ENCODE measurements around the gene DCDC2B. TPM values are rescaled to one million over a fixed set of nuclear protein-coding genes. Genes with fewer than 3 reads are reported as not detected.

Gene DCDC2B
- not detected in 2 replicates for total RNA-seq (ENCODE audit: low replicate concordance)

GRCh38 chr1:32208891-32209328 lies at the start of gene DCDC2B:
Gene DCDC2B (plus strand): TSS chr1:32209089. CDS start chr1:32209094, 5 bp downstream.

GRCh38 chr1:32179443-32180185 lies 29.3 kb upstream of the DCDC2B start, which contains the start of gene TXLNA:
Gene TXLNA (plus strand): TSS chr1:32179675. CDS start chr1:32180346, 671 bp downstream.

DNA sequence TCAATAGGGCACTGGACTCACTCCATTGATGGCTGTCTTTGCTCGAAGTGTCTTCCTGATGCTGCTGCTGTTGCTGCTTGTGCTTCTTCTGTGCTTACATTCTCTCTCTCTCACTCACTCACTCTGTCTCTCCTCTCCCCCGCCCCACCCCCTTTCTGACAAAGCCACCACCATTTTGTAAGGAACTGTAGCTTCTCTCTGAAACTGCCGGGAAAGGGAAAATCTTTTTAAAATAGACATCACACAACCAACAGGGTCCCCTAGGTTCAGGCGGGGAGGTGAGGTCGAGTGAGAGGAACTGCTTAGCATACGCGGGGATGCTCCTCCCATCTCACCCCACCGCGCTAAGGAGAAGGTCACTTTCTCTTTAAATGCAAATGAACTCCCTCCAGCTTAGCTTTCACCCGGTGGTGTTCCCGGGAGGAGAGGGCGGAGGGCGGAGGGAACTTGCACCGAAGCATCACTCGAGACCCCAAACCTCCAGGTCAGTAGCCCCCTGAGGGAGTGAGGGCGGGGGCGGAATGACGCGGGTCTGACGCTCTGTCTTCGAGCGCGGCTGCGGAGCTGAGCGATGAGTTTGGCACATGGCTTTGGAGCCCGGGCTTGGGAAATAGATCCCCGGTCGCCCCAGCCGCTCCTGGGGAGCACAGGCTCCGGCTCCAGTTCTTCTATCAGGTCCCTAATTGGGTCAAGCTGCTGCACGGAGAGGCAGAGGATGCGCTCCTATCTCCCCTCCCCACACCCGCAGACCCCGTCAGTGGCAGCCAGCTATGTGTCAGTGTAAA lies 8.5 kb upstream of the DCDC2B start, which contains the start of gene CCDC28B:
Gene CCDC28B, plus strand, starts transcription at position 370 of the 785 bp plus-strand sequence. CDS start 1,341 bp downstream, outside the sequence.

DNA sequence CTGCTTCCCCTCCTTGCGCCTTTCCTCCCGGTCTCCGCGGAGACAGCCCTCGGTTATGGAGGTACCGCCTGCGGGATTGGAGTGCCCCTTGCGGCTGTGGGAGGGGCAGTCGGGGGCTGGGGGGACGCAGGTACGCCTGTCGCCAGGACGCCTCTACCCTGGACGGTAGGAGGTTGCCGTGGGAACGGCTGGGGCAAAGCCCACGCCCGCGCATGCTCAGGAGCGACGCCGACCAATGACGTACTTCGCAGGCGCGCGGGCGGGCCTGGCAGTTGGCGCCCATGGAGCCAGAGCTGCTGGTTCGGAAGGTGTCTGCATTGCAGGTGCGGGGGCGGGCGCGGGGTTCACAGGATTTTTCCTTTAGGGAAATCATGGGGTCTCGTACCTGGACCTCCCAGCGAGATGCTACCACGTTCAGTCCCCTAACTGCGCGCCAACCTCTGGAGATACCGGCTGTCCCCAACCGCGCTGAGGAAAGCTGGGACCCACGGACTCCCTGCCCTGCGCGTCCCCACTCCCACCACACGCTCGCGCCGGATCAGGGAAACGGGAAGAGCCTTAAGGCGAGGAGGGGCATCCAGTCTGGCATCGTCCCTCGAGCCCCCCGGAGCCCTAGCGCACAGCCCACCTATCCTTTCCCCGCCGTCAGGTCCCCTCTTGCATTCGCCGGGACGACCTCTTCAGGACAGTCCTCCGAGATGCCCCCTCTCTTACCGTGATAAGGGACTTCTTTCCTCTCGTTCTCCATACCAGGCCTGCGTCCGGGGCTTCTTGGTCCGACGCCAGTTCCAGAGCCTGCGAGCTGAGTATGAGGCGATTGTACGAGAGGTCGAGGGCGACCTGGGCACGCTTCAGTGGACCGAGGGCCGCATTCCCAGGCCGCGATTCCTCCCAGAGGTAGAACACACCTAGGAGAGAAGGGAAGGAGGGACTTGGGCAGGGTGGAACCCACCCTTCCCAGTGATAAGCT lies 3.2 kb upstream of the DCDC2B start, which contains the start of gene IQCC:
Gene IQCC, plus strand, starts transcription at position 271 of the 970 bp plus-strand sequence. Its CDS starts 11 bp downstream, at position 282.

GRCh38 chr1:32221980-32222755 lies 13.3 kb downstream of the DCDC2B start, which contains the start of the genes EIF3I and TMEM234:
Gene EIF3I (plus strand): TSS chr1:32222407. CDS start chr1:32222442, 35 bp downstream.
Gene TMEM234 (minus strand): TSS chr1:32222353. CDS start chr1:32222322, 31 bp downstream.

GRCh38 chr1:32246888-32247273 lies 38.0 kb downstream of the DCDC2B start, which contains the start of gene FAM167B:
Gene FAM167B (plus strand): TSS chr1:32247222. CDS start chr1:32247422, 200 bp downstream.

DNA sequence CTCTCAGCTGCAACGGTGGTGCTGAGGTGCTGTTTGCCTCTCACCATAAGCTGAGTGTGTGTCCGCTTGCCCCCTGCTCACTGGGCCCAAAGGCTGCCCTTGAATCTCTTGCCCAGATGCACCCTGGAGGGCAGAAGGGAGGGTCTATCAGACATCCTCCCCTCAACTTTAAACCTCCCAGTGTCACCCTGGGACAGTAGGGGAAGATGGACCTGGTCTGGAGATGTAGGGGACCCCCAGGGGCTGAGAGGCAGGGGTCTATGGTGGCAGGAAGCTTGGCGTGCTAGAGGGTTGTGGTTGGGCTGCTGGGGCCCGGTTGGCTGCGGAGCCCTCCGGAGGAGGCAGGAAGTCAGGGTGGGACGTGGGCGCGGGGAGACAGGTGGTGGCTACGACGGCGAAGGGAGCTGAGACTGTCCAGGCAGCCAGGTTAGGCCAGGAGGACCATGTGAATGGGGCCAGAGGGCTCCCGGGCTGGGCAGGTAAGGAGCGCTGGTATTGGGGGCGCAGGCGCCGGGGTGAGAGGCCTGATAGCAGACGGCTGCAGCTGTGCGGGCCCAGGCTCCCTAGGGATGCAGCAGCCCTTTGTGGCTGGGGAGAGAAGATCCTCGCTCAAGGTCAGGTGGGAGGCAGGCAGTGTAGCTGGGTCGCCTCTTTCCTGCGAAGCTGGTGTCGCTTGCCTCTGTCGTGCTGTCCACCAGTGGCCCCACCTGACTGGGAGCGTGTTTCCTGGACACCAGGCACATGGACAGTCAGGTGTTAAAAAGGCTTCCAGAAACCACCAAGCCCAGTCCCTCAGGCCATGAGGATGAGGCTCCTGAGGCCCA lies 42.2 kb downstream of the DCDC2B start, which contains the start of gene LCK:
Gene LCK, plus strand, starts transcription at position 373 of the 824 bp plus-strand sequence. CDS start 23,065 bp downstream, outside the sequence.

Other genes with a start within 250 kb of the DCDC2B start
- gene KHDRBS1, start 195.2 kb upstream of the DCDC2B start, total RNA-seq (ENCODE audit: low replicate concordance): 16.7 and 50.6 TPM in 2 replicates
- gene TMEM39B, start 136.2 kb upstream of the DCDC2B start, total RNA-seq (ENCODE audit: low replicate concordance): 6.1 and 7.2 TPM in 2 replicates
- 16.3 and 25.6 TPM in 2 replicates for gene KPNA6, start 101.0 kb upstream of the DCDC2B start, total RNA-seq (ENCODE audit: low replicate concordance)
- 57.8 and 69.2 TPM in 2 replicates for gene TXLNA, start 29.4 kb upstream of the DCDC2B start, total RNA-seq (ENCODE audit: low replicate concordance)
- gene CCDC28B, start 8.5 kb upstream of the DCDC2B start, total RNA-seq (ENCODE audit: low replicate concordance): 8.2 and 33.6 TPM in 2 replicates
- 1.3 and 1.6 TPM in 2 replicates for gene IQCC, start 3.4 kb upstream of the DCDC2B start, total RNA-seq (ENCODE audit: low replicate concordance)
- gene TMEM234, start 13.3 kb downstream of the DCDC2B start, total RNA-seq (ENCODE audit: low replicate concordance): 14.0 and 14.6 TPM in 2 replicates
- 412 and 639 TPM in 2 replicates for gene EIF3I, start 13.3 kb downstream of the DCDC2B start, total RNA-seq (ENCODE audit: low replicate concordance)
- 1.6 and 2.7 TPM in 2 replicates for gene FAM167B, start 38.1 kb downstream of the DCDC2B start, total RNA-seq (ENCODE audit: low replicate concordance)
- gene LCK, start 42.2 kb downstream of the DCDC2B start, total RNA-seq (ENCODE audit: low replicate concordance): not detected in 2 replicates
- gene HDAC1, start 83.0 kb downstream of the DCDC2B start, total RNA-seq (ENCODE audit: low replicate concordance): 71.0 and 91.6 TPM in 2 replicates
- 13.3 and 54.2 TPM in 2 replicates for gene MARCKSL1, start 127.1 kb downstream of the DCDC2B start, total RNA-seq (ENCODE audit: low replicate concordance)
- 0.30 and 1.9 TPM in 2 replicates for gene FAM229A, start 153.4 kb downstream of the DCDC2B start, total RNA-seq (ENCODE audit: low replicate concordance)
- 0.15 and 0.59 TPM in 2 replicates for gene TSSK3, start 153.4 kb downstream of the DCDC2B start, total RNA-seq (ENCODE audit: low replicate concordance)
- 37.9 and 52.7 TPM in 2 replicates for gene BSDC1, start 185.4 kb downstream of the DCDC2B start, total RNA-seq (ENCODE audit: low replicate concordance)